Measurements from ENCODE around the gene SLC8A2.
A peak's percentile ranks its signal among the peaks of the same experiment; 100 is the strongest.

SLC8A2 gene

GRCh38 chr19:47471733-47472457 lies at the start of gene SLC8A2:
Gene SLC8A2, minus strand, starts transcription at chr19:47471893. Its CDS starts 5,490 bp downstream, at chr19:47466403.
- no peak within 1 kb of the TSS for H3K4me3 ChIP-seq (ENCODE audit: low read depth, low read length)
- TF ChIP-seq, protein P1, sequence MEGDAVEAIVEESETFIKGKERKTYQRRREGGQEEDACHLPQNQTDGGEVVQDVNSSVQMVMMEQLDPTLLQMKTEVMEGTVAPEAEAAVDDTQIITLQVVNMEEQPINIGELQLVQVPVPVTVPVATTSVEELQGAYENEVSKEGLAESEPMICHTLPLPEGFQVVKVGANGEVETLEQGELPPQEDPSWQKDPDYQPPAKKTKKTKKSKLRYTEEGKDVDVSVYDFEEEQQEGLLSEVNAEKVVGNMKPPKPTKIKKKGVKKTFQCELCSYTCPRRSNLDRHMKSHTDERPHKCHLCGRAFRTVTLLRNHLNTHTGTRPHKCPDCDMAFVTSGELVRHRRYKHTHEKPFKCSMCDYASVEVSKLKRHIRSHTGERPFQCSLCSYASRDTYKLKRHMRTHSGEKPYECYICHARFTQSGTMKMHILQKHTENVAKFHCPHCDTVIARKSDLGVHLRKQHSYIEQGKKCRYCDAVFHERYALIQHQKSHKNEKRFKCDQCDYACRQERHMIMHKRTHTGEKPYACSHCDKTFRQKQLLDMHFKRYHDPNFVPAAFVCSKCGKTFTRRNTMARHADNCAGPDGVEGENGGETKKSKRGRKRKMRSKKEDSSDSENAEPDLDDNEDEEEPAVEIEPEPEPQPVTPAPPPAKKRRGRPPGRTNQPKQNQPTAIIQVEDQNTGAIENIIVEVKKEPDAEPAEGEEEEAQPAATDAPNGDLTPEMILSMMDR (IDR thresholded peaks at IDR 0.05; ENCODE audit: low read depth, low read length, missing control alignments), result no peak
- DNase-seq (ENCODE audit: low read depth), result no peak

- TF ChIP-seq, protein P1 (IDR thresholded peaks at IDR 0.05; ENCODE audit: low read depth, low read length, missing control alignments), result no peak
- DNase-seq (ENCODE audit: low read depth), result no peak
- H3K4me3 ChIP-seq (ENCODE audit: low read depth, low read length), result no peak overlapping the region
These were observed 49.1 kb upstream of the SLC8A2 start for GRCh38 chr19:47520839-47521238.

DNA sequence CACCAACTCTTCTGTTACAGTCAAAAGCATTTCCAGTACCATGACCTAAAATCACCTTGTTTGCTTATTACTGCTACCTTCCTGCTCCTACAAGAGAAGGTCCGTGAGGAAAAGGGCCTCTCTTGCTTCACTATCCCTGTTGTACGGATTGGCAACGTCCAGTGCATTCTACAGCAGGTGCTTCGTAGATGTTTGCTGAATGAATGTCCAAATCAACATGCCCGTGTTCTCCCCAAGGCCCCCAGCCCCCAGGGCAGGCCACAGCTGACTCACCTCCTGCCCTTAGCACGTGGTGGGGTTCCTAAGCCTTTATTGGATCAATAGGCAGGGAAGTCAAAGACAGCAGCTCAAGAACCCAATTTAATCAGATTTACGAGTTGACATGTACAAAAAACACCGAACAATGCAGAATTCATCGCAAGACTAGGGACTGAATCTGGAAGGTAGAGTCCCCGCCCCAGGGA lies 48.7 kb upstream of the SLC8A2 start:
- H3K4me3 ChIP-seq (ENCODE audit: low read depth, low read length), result no peak overlapping the region
- no peak for DNase-seq (ENCODE audit: low read depth)
- TF ChIP-seq, protein P1 (IDR thresholded peaks at IDR 0.05; ENCODE audit: low read depth, low read length, missing control alignments), result no peak

DNA sequence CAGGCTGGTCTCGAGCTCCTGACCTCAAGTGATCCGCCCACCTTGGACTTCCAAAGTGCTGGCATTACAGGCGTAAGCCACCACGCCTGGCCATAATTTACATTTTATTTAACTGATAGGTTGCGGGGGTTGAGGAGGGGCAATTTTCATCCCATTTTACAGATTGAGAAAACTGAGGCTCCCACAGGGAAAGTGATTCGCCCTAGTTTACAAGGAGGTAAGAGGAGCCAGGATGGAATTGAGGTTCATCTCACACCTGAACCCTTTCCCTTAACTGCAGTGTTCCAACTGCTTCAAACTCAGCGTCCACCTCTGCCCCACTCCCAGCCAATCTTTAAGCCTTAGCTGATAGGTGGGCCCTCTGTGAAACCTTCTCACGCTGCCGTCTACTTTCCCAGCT lies 47.2 kb upstream of the SLC8A2 start:
- TF ChIP-seq, protein P1 (IDR thresholded peaks at IDR 0.05; ENCODE audit: low read depth, low read length, missing control alignments), result no peak
- no peak overlapping the region for H3K4me3 ChIP-seq (ENCODE audit: low read depth, low read length)
- no peak for DNase-seq (ENCODE audit: low read depth)

- TF ChIP-seq, protein P1 (IDR thresholded peaks at IDR 0.05; ENCODE audit: low read depth, low read length, missing control alignments), result no peak
- DNase-seq (ENCODE audit: low read depth), result peak; percentile 90
- H3K4me3 ChIP-seq (ENCODE audit: low read depth, low read length), result no peak overlapping the region; the same call in 1 of the 2 replicates
These were observed 46.4 kb upstream of the SLC8A2 start for GRCh38 chr19:47518139-47518538.

GRCh38 chr19:47514869-47515588 lies 43.3 kb upstream of the SLC8A2 start, which contains the start of gene NAPA:
Gene NAPA, minus strand, starts transcription at chr19:47515063. Its CDS starts 123 bp downstream, at chr19:47514940.
- TF ChIP-seq, protein P1 (IDR thresholded peaks at IDR 0.05; ENCODE audit: low read depth, low read length, missing control alignments), result no peak
- DNase-seq (ENCODE audit: low read depth), result peak; percentile 99
- H3K4me3 ChIP-seq (ENCODE audit: low read depth, low read length), result peak within 1 kb of the TSS; percentile 99
